Measurements from ENCODE around the gene MRPL44.
"Not testable (repeated sequence)": the region's sequence is repeated elsewhere in the genome, so short reads cannot be mapped to it uniquely, and the experiment has no call there.

Gene MRPL44

GRCh38 chr2:223973606-223974005 lies 16.3 kb downstream of the MRPL44 start:
- DNase-seq, result no peak

DNA sequence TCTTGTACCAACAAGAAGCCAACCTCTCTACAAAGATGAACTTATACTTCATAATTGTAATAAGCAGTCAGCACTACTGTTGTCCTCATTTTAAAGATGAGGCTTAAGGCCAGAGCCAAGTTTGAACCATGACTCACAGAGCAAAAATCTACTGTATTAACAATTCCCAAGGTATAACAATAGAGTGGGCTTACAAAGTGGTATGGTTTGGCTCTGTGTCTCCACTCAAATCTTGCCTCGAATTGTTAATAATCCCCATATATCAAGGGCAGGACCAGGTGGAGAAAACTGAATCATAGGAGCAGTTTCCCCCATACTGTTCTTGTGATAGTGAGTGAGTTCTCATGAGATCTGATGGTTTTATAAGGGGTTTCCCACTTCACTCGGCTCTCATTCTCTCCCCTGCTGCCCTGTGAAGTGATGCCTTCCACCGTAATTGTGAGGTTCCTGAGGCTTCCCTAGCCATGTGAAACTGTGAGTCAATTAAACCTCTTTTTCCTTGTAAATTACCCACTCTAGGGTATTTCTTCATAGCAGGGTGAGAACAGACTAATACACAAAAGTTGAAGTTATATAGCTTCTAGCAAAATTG lies 19.5 kb downstream of the MRPL44 start:
- no peak for DNase-seq

DNA sequence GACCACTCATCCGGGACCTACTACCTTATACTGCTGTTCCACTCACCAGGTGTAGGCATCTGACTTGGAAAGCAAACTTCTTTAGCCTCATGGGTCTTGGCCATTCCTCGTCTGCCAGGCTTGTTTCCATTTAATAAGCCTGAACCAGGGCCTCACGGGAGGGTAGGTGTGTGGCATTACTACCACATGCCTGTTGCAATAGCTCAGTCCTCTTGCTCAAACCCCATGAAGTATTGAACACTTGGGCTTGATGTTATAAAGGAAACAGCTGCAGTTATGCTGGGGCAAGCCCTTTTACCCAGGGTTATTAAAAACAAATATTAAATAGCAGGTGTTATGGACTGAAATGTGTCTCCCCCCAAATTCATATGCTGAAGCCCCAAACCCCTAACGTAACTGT lies 21.2 kb downstream of the MRPL44 start:
- DNase-seq, result no peak

DNA sequence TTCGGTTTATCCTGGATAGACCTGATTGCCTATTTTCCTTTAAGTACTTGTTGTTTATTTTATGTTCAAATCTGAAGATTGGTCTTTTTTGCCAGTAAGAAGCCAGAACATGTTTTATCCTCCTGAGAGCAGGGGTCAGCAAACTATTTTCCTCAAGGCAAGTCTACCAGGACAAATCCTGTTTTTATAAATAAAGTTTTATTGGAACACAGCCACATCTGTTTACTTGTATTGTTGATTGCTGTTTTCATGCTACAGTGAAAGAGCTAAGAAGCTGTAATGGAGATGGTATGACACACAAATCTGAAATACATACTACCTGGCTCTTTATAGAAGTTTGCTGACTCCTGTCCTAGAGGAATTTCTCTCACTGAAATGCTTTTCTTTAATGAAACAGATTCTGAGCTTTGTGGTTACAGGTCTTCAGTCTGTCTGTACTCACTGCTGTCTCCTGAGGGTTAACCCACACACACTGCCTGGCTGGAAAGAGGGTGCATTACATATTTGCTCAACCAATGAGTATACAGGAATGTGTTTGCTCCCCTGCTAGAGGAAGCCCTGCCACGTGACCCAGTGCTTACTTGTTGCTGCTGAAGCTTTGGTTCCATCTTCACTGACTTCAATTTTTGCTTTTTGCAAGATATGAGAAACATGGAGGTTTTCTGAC lies 22.6 kb downstream of the MRPL44 start:
- no peak for DNase-seq

DNA sequence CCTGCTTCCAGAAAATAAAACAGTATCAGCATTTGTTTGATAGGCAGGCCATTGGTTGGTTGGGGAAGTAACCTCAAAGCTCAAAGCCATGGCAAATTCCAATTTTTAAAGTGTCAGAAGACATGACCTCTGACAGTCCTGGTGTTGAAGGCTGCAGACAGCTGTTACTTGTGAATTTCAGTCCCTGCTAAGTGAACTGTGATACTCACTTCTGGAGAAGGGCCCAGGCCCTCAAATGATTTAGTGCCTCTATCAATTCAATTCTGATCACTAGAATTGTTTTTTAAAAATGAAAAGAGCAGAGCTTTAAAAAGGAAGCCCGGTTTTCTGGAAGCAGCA lies 23.1 kb downstream of the MRPL44 start:
- no peak for DNase-seq

- no peak for DNase-seq
Measured at GRCh38 chr2:223980803-223981202, 23.5 kb downstream of the MRPL44 start.

DNA sequence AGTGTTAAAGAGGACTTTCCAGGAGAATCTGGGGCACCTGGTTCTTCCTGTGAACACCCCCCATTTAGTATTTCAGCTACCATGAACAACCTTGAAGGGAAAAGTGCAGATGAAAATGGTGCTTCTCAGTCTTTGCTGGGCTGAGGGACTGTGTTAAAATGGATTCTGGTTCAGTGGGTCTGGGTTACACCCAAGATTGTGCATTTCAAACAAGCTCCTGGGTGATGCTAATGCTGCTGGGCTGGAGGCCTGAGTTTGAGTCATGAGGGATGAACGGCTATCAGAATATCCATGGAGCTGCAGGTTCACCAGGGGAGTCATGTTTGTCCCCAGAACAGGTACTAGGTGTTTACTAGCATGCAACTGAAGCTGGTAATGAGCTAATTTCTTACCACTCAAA lies 24.0 kb downstream of the MRPL44 start:
- DNase-seq, result no peak

- no peak for DNase-seq
Measured at GRCh38 chr2:223989206-223989855, 32.1 kb downstream of the MRPL44 start.

DNA sequence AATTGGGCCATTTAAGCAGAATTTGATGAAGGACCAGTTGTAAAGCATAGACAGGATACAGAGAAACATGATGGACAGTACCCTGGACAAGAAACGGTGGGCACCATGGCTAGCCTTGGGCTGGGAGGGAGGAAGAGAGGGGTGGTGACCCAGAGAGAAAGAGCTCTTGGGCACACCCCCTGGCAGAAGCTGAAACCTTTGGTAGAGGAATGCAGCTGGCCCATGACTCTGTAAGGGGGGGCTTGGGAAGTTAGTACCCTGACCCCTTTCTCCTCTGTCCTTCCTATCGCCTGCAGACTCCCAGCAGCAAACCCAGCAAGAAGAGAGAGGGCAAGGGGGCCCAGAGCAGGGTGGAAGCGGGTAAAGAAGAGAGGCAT lies 32.6 kb downstream of the MRPL44 start:
- no peak for DNase-seq

- DNase-seq, result no peak
Measured at GRCh38 chr2:223991611-223992010, 34.3 kb downstream of the MRPL44 start.

- peak; percentile 3 for DNase-seq
Measured at GRCh38 chr2:223993634-223994232, 36.5 kb downstream of the MRPL44 start.

- no peak for DNase-seq
Measured at GRCh38 chr2:223994562-223995162, 37.4 kb downstream of the MRPL44 start.

GRCh38 chr2:223995569-223995968 lies 38.3 kb downstream of the MRPL44 start:
- DNase-seq, result no peak

DNA sequence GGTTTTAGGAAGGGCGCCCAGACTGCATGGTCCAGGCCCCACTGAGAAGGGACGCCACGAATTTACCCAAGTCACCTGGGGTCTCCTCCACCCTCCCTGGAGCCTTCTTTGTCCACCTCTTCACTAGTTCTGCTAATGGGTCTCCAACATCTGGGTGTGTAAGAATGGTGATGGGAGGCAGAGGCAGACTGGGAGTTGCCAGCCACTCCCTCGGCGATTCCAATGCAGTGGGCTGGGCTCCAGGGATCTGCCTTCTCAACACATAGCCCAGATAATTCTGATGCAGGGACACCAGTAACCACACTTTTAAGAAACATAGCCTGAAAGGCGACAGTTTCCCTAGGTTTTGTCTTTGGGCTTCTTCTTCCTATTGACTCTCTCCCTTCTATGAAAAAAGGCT lies 39.1 kb downstream of the MRPL44 start:
- no peak for DNase-seq

GRCh38 chr2:223997938-223998337 lies 40.7 kb downstream of the MRPL44 start:
- no peak for DNase-seq

- no peak for DNase-seq
Measured at GRCh38 chr2:223998948-223999347, 41.7 kb downstream of the MRPL44 start.

DNA sequence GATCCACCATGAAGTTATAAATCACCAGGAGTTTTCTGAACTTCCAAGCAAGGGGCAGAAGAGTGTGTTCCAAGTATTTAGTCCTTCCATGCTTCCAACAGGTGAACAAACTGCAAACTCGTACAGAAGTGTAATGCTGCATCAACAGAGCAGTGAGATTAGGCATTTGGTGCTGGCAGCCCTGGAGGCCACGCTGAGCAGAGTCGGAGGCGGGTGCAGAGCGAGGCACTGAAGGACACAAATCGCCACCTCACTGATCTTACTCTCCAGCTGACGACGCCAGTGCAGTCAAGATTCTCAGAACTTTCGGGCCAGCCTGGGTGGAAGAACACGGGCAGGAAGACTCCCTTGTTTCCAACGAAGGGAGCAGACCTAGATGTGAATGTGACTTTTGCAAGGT lies 42.6 kb downstream of the MRPL44 start:
- DNase-seq, result no peak

DNA sequence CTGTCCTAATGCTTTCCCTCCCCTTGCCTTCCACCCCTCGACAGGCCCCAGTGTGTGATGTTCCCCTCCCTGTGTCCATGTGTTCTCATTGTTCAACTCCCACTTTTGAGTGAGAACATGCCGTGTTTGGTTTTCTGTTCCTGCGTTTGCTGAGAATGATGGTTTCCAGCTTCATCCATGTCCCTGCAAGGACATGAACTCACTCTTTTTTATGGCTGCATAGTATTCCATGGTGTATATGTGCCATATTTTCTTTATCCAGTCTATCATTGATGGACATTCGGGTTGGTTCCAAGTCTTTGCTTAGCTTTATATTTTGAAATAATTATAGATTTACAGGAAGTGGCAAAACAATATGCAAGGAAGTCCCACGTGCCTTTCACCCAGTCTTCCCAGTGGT lies 43.4 kb downstream of the MRPL44 start:
- DNase-seq, result not testable (repeated sequence)

DNA sequence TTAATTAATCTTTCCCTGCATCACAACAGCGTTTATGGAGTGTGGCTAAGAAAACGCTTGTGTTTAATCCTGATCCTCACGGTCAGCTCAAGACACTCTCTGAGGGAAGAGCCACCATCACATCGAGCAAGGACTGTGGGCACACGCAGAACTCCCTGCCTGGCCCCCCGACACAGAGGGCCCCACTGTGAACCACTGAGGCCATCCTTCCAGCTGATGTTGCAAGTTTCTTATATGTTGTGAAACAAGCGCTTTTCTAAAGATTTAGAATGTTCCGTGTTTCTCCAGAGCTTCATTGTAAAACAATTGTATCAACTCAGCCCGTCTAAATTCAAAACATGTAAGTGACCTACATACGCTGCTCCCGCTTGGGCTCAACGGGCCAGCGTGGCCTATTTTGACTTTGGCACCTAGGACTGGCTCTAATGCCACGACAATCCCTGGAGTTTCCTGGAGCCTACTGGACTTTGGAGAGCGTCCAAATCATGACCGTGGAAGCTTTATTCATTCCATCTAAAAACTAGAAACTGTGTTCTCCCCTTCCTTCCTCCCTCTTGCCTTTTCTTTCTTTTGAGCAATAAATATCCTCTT lies 46.9 kb downstream of the MRPL44 start:
- no peak for DNase-seq

DNA sequence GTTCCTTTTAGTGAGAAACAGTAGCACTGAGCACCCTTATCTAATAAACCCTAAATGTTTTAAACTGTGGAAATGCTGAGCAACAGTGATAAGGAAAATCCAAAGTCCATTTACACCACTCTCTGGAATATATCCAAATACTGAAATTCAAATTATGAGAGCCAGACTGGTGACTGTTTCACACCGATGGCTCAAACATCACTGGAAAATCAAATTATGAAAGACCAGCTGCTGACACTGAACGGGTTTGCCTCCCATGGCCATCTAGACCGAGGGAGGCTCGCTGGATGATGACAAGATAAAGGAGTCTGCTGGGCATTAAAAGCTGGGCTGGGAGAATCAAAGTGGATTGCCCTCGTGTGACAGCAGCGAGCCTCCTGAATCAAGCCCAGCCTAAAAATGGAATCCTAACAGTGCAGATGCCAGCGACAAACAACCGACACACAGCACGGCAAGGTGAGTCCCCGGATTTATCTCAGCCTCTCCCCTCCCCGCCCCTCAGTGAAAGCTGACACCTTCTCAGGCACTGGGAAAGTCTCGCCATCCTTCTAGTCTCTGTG lies 51.5 kb downstream of the MRPL44 start:
- DNase-seq, result no peak

GRCh38 chr2:224009605-224010315 lies 52.5 kb downstream of the MRPL44 start:
- DNase-seq, result no peak

DNA sequence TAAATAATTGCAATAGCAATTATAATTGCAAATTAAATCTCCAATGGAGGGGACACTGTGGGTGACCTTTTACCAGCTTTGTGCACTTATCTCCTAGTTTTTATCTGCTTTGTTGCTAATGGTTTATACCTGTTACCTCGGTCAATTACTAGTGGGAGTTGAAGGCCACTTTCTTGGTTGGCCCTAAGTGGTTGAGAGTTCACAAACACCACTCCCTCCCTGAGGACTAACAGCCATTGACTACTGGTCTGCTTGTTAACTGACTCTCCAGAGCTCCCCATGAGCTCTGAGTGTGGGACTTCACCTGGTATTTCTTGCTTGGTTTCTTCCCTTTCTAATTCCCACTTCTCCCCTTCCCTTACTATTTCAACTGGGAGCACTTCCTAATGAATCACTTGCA lies 54.6 kb downstream of the MRPL44 start:
- DNase-seq, result no peak

GRCh38 chr2:224014336-224014735 lies 57.1 kb downstream of the MRPL44 start:
- DNase-seq, result no peak
